Measurements from ENCODE around the gene MOB1A.

- TF ChIP-seq YY1 (IDR thresholded peaks at IDR 0.05; ENCODE audit: insufficient read depth, insufficient read length): no peak
- no peak for TF ChIP-seq SUZ12 (IDR thresholded peaks at IDR 0.05; ENCODE audit: extremely low read depth, insufficient read depth, insufficient read length)
- TF ChIP-seq ZNF274 (IDR thresholded peaks at IDR 0.05; ENCODE audit: low read depth, low read length): no peak
Observed at GRCh38 chr2:74177696-74178095, 983 bp downstream of the MOB1A start.

Data from NT2/D1 (cell line).